ENCODE measurements around the gene ROBO1. TPM values are rescaled to one million over a fixed set of nuclear protein-coding genes. Genes with fewer than 3 reads are reported as not detected.
"Not testable (repeated sequence)": the region's sequence is repeated elsewhere in the genome, so short reads cannot be mapped to it uniquely, and the experiment has no call there.

ROBO1 gene
- total and polyA plus RNA-seq, 2 donors from 2014 or later: 2.1 to 22.1 TPM

DNA sequence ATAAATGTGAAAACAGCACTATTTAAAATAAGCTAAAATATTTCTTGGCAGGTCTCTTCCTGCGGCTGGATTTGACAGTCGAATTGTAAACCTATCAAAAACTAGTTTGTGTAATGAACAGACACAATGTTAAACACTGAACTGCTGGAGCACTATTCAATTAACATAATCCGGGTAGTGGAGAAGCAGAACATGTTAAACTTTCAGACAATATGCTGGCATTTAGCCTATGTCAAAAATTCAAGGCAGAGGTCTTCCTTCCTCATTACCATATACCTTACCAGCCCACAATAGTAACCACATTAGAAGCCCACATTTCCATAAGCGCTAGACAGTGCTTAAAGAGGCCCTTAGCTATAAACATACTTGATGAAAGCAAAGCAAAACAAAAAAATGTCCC, 1042.9 kb downstream of the ROBO1 start:
- H3K27me3 ChIP-seq (ENCODE audit: control insufficient read depth, insufficient read depth, low read length): no peaks in the 10 kb centered on the region
- H3K36me3 ChIP-seq (ENCODE audit: control insufficient read depth in 2 of 3, insufficient read depth in 3 of 3, low read length in 3 of 3): no peaks in the 10 kb centered on the region
- no peak overlapping the region for H3K4me3 ChIP-seq (ENCODE audit: low read length in 3 of 3)
- H3K9ac ChIP-seq (ENCODE audit: low read length in 3 of 3): no peak overlapping the region
- DNase-seq (no peak), FAIRE-seq (no peak)
- H3K4me1 ChIP-seq (ENCODE audit: control insufficient read depth in 2 of 3, insufficient read depth in 2 of 3, low read depth in 1 of 3, low read length in 3 of 3): no peaks in the 10 kb centered on the region
- no peaks in the 10 kb centered on the region for H3K9me3 ChIP-seq (ENCODE audit: control insufficient read depth in 2 of 3, insufficient read depth in 1 of 3, low read length in 3 of 3)
- no peak overlapping the region for H3K27ac ChIP-seq (ENCODE audit: low read depth in 2 of 2, low read length in 2 of 2)
- TF ChIP-seq, protein P1, sequence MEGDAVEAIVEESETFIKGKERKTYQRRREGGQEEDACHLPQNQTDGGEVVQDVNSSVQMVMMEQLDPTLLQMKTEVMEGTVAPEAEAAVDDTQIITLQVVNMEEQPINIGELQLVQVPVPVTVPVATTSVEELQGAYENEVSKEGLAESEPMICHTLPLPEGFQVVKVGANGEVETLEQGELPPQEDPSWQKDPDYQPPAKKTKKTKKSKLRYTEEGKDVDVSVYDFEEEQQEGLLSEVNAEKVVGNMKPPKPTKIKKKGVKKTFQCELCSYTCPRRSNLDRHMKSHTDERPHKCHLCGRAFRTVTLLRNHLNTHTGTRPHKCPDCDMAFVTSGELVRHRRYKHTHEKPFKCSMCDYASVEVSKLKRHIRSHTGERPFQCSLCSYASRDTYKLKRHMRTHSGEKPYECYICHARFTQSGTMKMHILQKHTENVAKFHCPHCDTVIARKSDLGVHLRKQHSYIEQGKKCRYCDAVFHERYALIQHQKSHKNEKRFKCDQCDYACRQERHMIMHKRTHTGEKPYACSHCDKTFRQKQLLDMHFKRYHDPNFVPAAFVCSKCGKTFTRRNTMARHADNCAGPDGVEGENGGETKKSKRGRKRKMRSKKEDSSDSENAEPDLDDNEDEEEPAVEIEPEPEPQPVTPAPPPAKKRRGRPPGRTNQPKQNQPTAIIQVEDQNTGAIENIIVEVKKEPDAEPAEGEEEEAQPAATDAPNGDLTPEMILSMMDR (IDR thresholded peaks at IDR 0.05; ENCODE audit: borderline replicate concordance, extremely low read depth, insufficient read depth): no peak
- intact Hi-C loops (cut with DNase I): no loop called here

DNA sequence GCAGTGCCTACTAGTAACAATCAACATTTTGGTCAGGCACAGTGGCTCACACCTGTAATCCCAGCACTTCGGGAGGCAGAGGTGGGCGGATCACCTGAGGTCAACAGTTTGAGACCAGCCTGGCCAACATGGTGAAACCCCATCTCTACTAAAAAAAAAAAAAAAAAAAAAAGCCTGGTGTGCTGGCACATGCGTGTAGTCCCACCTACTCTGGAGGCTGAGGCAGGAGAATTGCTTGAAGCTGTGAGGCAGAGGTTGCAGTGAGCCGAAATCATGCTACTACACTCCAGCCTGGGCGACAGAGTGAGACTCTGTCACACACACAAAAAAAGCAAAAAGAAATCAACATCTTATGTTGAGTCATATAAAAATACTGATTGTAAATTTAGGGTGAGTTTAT, 1043.4 kb downstream of the ROBO1 start:
- H3K27me3 ChIP-seq (ENCODE audit: control insufficient read depth, insufficient read depth, low read length); H3K4me1 ChIP-seq (ENCODE audit: control insufficient read depth in 2 of 3, insufficient read depth in 2 of 3, low read depth in 1 of 3, low read length in 3 of 3); DNase-seq; H3K27ac ChIP-seq (ENCODE audit: low read depth in 2 of 2, low read length in 2 of 2); H3K4me3 ChIP-seq (ENCODE audit: low read length in 3 of 3); H3K36me3 ChIP-seq (ENCODE audit: control insufficient read depth in 2 of 3, insufficient read depth in 3 of 3, low read length in 3 of 3); H3K9me3 ChIP-seq (ENCODE audit: control insufficient read depth in 2 of 3, insufficient read depth in 1 of 3, low read length in 3 of 3); FAIRE-seq; H3K9ac ChIP-seq (ENCODE audit: low read length in 3 of 3); intact Hi-C loops (cut with DNase I): not testable (repeated sequence)

DNA sequence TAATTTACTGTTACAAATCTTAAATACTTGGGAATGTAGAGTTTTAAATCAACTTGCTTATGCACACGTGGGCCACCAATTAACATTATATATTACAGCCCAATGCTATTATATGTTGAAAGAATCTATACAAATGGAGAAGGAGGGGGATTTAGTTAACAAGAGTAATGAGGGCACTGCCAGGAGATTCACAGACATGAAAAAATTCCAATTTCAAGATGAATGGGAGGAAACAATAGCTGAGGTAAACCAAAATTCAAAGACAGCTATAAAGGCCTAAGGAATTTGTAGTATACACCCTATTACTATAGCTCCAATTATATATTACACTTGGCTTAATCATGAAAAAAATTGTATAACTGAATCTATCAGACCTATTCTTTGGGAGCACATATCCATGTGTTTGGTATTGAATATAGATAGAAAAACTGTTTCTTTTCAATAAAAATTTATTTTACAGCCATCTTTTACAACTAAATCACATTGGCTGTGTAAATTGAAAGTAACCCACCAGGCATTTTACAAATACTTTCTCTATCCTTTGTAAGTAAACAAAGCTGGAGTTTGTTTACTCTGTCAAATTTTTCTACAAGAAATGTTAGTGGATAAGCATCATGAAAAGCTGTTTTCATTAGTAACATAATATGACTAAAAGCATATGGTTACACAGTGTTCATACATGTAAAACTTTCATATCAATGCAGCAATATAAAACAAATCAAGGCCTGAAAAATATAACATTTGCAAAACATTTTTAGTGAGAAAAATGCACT, 1045.8 kb downstream of the ROBO1 start:
- Histone ChIP-seq H3K9ac (ENCODE audit: low read length in 3 of 3) (no peak overlapping the region), H3K36me3 (ENCODE audit: control insufficient read depth in 2 of 3, insufficient read depth in 3 of 3, low read length in 3 of 3) (no peaks in the 10 kb centered on the region)
- DNase-seq: no peak

DNA sequence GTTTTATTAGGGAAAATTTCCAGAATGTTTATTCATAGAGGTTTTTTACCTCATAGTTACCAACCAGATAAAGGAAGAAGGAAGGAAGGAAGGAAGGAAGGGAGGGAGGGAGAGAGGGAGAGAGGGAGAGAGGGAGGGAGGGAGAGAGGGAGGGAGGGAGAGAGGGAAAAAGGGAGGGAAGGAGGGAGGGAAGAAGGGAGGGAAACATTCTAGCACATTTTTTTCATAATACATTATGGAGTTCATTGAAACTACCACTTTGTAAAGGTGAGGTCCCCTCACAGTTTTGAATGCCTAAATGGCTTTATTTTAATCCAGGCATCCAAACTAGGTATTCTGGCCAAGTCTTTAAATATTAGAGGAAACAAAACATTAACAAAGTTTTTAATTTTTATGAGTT, 1049.1 kb downstream of the ROBO1 start:
- FAIRE-seq (no peak), DNase-seq (no peak)
- H3K4me1 ChIP-seq (ENCODE audit: control insufficient read depth in 2 of 3, insufficient read depth in 2 of 3, low read depth in 1 of 3, low read length in 3 of 3): no peaks in the 10 kb centered on the region
- no peaks in the 10 kb centered on the region for H3K36me3 ChIP-seq (ENCODE audit: control insufficient read depth in 2 of 3, insufficient read depth in 3 of 3, low read length in 3 of 3)
- intact Hi-C loops (cut with DNase I): no loop called here
- H3K9me3 ChIP-seq (ENCODE audit: control insufficient read depth in 2 of 3, insufficient read depth in 1 of 3, low read length in 3 of 3): no peaks in the 10 kb centered on the region
- H3K27me3 ChIP-seq (ENCODE audit: control insufficient read depth, insufficient read depth, low read length): no peaks in the 10 kb centered on the region
- no peak overlapping the region for H3K9ac ChIP-seq (ENCODE audit: low read length in 3 of 3)
- H3K27ac ChIP-seq (ENCODE audit: low read depth in 2 of 2, low read length in 2 of 2): no peak overlapping the region
- TF ChIP-seq, protein P1 (IDR thresholded peaks at IDR 0.05; ENCODE audit: borderline replicate concordance, extremely low read depth, insufficient read depth): no peak
- H3K4me3 ChIP-seq (ENCODE audit: low read length in 3 of 3): no peak overlapping the region

More for the DNA sequence above, 1045.8 kb downstream of the ROBO1 start:
- no peaks in the 10 kb centered on the region for H3K4me1 ChIP-seq (ENCODE audit: control insufficient read depth in 2 of 3, insufficient read depth in 2 of 3, low read depth in 1 of 3, low read length in 3 of 3)
- H3K9me3 ChIP-seq (ENCODE audit: control insufficient read depth in 2 of 3, insufficient read depth in 1 of 3, low read length in 3 of 3): no peaks in the 10 kb centered on the region
- H3K4me3 ChIP-seq (ENCODE audit: low read length in 3 of 3): no peak overlapping the region
- intact Hi-C loops (cut with DNase I): no loop called here
- no peaks in the 10 kb centered on the region for H3K27me3 ChIP-seq (ENCODE audit: control insufficient read depth, insufficient read depth, low read length)
- TF ChIP-seq, protein P1 (IDR thresholded peaks at IDR 0.05; ENCODE audit: borderline replicate concordance, extremely low read depth, insufficient read depth): no peak
- no peak overlapping the region for H3K27ac ChIP-seq (ENCODE audit: low read depth in 2 of 2, low read length in 2 of 2)
- FAIRE-seq: no peak

All from kidney (tissue), 14 donors.